ENCODE results near the gene SLC19A1.

Gene SLC19A1

DNA sequence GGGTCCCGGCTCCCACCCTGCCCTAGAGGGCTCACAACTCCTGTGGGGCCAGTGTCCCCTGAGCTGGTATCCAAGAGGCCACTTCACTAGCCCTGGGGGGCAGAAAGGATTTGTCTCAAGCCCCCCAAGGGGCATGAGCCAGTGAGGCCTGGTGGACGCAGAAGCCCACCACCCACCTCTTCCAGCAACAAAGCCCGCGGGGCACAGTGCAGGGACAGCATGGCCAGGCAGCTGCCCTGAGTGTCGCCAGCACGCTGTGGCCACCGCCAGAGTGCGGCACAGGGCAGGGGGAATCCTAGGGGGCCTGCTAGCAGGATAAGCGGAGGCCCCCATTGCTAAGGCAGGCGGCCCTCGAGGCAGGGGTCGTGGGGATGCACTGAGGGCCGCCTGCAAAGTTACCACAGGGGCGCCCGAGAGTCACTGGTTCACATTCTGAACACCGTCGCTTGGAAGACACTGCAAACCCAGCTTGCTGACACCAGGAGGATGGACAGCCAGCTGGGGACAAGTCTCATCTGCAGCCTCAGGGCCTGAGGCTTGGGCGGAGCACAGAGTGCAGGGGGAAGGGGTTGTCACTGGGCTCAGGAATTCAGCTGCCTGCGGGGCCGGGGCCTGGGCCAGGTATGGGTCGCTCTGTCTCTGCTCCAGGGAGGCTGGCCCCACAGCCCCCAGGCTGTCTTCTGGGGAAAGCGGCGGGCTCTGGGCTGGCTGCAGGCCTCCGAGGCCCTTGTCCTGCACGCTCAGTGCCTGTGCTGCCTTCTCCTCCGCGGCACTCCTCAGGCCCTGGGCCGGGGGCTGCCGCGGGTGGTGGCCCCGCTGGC, 26.8 kb downstream of the SLC19A1 start:
- DNase-seq = no peak

DNA sequence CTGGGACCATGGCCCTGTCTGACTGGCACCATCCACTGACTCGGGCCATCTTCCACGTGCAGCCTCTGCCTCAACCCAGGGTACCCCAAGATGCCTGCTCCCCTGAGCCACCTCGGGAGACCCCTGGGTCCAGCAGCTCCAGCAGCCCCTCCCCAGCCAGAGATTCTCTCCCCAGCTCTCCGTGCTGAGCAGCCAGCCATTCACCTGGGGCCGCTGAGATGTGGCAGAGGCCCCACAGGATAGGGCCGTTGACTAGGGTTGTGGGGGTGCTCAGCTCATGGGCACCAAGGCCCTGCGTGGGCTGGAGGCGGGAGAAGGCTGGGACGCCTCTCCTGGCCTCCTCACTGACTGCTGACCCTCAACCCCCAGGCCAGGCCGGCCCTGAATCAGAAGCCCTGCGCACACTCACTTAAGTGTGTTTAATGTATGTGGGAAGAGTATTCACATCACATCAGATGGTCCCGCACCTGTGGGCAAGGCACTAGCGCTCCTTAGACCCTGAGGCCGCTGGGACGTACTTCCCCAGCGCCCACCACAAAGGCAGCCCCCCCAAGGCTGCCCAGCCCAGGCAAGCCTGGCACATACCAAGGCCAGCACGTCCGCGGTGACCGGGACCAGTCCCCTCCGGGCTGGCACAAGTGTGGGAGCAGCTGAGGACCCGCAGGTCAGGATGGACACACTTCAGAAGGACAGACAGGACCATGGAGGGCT, 27.8 kb downstream of the SLC19A1 start:
- no peak for DNase-seq

DNA sequence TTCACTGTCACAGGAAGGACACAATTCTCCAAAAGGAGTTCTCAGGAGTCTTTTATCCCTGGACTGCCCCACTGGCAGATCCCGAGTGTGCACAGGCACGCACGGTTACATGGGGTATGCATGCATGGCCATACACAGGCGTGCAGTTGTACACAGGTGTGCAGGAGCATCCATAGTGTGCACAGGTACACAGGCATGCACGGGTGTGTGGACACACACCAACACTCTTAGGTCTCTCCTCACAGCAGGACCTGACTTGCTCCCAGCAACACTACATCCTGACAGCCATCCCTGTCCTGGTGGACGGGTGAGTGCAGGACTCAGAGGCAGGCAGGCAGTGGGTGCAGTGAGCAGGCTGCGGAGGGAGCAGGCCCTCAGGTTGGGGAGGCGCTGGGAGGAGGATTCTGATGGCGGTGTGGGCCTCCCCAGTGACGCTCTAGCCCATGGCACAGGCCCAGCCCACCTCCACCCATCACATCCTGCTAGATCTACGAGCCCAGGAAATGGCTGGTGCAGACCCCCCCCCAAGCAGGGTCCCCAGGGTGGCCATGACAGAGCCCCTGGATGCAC, 28.4 kb downstream of the SLC19A1 start:
- no peak for DNase-seq

DNA sequence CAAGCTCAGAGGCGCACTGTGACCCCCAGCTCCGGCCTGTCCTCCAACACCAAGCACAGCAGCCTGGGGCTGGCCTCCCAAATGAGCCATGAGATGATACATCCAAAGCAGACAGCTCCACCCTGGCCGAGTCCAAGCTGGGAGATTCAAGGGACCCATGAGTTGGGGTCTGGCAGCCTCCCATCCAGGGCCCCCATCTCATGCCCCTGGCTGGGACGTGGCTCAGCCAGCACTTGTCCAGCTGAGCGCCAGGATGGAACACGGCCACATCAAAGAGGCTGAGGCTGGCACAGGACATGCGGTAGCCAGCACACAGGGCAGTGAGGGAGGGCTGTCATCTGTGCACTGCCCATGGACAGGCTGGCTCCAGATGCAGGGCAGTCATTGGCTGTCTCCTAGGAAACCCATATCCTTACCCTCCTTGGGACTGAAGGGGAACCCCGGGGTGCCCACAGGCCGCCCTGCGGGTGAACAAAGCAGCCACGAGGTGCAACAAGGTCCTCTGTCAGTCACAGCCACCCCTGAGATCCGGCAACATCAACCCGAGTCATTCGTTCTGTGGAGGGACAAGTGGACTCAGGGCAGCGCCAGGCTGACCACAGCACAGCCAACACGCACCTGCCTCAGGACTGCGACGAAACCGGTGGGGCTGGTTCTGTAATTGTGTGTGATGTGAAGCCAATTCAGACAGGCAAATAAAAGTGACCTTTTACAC, 29.1 kb downstream of the SLC19A1 start:
- DNase-seq = no peak

DNA sequence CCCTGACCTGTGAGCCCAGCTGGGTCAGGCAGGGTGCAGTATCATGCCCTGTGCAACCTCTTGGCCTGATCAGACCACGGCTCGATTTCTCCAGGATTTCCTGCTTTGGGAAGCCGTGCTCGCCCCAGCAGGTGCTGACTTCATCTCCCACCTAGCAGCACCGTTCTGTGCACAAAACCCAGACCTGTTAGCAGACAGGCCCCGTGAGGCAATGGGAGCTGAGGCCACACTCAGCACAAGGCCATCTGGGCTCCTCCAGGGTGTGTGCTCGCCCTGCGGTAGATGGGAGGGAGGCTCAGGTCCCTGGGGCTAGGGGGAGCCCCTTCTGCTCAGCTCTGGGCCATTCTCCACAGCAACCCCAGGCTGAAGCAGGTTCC, 29.6 kb downstream of the SLC19A1 start:
- no peak for DNase-seq

DNA sequence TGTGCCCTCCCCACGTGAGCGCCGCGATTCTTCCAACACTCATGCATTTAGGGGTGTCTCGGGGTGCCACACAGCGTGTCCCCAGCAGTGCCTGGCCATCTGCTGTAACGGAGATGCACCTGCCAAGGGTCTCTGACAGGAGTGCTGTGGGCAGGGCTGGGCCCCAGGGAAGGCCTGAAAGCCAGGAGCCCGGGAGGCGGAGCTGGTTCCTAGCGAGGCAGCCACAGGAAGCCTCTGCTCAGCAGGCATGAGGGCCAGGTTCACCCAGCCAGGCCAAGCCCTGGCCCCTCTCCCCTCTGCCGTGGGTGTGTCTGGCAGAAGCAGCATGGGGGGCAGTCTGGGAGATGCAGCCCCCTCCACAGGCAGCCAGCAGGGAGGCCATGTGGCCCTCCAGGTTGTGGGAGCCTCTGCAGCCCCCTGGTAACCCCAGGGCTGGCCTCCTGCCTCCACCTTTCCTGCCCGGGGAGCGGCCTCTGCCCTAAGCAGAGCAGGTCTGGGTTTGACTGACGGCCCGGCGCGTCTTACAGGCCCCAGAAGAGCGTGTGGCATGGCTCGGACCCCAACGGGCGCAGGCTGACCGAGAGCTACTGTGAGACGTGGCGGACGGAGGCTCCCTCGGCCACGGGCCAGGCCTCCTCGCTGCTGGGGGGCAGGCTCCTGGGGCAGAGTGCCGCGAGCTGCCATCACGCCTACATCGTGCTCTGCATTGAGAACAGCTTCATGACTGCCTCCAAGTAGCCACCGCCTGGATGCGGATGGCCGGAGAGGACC, 30.4 kb downstream of the SLC19A1 start:
- DNase-seq = no peak

DNA sequence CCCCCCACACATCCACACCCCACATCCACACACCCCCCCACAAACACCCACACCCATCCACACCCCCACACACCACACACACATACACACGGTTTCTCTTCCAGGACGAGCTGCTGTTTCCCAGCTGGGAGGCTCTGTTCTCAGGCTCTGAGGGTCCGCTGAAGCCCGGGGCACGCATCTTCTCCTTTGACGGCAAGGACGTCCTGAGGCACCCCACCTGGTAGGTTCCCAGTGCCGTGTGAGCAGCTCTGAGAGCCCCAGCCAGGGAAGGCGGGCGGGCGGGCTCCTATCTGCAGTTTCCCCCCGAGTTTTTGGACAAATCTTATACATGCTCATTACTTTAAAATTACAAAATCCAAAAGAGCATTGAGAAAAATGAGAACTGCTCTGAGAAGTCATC, 31.2 kb downstream of the SLC19A1 start:
- DNase-seq = no peak

DNA sequence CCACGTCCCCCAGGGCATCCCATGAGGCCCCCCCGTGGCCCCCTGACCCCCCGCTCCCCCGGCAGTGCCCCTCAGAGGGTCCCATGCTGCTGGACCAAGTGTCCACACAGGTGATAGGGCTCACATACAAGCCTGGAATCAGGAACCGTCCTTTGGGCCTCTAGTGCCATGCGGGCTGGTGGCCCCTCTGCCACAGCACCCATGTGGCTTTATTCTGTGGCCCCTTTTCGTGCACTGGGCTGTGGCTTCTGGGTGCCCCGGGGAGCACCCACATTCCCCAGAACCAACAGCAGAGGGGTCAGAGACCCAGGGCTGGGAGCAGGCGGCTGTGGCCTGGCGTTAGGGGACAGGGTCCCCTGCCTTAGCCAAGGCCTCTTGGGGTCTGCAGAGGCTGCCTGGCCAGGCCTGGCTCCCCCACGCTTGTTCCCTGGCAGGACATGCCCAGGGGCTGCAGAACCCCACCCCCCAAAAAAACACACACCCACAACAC, 31.7 kb downstream of the SLC19A1 start:
- DNase-seq = no peak

DNA sequence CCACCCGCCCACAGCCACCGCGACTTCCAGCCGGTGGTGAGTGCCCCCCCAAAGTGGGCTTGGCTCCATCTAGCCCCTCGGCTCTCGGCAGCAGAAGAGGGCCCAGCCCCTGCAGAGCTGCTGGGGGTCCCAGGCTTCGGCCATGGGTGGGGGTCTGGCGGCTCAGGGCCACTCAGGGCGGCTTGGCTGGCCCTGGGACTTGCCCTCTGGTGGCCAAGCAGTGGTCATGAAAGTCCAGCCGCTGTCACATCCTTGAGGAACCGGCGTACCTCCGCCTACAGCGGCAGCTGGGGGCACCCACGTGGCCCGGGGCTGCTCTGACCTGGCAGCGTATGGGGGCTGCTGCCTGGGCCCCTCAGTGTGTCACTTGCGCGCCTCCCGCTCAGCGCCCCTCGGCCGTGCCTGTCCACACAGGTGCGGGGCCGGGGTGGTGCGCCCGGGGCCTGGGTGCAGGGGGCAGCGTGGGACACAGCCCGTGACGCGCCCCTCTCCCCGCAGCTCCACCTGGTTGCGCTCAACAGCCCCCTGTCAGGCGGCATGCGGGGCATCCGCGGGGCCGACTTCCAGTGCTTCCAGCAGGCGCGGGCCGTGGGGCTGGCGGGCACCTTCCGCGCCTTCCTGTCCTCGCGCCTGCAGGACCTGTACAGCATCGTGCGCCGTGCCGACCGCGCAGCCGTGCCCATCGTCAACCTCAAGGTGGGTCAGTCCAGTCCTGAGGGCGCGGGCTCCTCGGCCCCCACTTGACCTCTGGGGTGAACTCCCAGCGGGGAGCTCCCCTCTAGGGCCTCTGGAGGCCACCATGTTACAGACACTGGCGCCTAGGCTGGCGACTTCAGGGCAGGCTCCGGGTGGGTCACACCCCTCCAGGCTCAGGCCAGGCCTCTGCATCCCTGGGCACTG, 32.4 kb downstream of the SLC19A1 start:
- peak in 1 of 2 experiments; percentile 55 for DNase-seq

DNA sequence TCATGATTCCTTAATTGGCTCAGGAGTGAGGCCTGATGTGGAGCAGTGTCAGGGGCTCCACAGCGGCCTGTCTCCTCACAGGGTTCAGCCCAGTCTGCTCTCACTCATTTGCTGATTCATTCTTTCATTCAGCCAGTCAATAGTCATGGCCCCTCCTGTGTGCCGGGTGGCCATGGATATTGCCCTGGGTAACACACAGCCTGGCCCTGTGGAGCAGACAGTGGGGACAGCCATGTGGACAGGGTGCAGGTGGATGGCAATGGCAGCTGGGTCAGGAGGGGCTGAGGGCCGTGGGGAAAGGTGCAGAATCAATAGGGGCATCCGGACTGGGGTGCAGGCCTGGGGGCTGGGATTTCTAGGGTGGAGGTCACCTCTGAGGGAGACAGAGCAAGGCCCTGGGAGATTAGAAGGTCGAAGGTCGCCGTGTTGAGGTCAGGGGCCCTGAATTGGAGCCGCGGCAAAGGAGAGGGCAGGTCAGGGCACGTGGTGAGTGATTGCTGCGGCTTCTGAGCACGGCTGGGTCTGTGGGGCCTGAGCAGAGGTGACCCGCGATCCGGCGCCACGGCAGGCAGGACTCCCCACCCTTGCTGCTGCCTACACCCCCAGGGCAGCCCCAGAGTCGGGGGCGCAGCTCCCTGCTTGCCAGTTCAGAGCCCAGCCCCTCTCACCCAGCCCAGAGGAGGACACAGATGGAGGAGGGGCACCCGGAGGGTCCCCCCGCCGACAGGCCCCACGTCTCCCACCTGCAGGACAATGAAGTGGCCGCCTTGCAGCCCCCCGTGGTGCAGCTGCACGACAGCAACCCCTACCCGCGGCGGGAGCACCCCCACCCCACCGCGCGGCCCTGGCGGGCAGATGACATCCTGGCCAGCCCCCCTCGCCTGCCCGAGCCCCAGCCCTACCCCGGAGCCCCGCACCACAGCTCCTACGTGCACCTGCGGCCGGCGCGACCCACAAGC, 33.4 kb downstream of the SLC19A1 start:
- DNase-seq = no peak

DNA sequence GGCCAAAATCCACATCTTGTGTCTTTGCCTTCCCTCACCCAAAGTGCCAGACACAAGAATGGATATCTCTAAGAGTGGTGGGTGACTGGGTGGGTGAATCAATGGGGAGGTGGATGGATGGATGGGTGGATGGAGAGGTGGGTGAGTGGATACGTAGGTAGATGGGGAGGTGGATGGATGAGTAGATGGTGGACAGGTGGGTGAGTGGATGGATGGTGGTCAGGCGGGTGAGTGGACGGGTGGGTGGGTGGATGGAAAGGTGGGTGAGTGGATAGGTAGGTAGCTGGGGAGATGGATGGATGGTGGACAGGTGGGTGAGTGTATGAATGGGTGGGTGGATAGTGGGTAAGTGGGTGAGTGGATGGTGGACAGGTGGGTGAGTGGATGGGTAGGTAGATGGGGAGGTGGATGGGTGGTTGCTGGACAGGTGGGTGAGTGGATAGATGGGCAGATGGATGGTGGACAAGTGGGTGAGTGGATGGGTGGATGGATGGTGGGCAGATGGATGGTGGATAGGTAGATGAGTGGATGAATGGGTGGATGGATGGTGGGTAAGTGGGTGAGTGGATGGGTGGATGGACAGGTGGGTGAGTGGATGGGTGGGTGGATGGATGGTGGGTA, 34.2 kb downstream of the SLC19A1 start:
- DNase-seq = no peak

DNA sequence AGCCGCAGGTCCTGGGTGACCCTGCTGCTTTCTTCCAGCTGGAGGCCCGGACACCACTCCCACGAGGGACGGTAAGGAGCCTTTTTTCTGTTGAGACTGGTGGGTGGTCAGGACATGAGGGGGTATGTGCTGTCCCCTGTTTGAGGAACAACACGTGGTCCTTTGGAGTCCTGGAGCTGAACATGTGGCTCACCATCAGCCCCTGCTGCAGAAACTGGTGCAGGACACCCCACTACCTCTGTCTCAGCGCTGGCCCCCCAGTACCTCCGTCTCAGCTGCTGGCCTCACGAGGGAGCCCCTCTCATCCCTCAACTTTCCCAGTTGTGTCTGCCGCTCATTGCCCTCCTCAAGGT, 34.7 kb downstream of the SLC19A1 start:
- no peak for DNase-seq

DNA sequence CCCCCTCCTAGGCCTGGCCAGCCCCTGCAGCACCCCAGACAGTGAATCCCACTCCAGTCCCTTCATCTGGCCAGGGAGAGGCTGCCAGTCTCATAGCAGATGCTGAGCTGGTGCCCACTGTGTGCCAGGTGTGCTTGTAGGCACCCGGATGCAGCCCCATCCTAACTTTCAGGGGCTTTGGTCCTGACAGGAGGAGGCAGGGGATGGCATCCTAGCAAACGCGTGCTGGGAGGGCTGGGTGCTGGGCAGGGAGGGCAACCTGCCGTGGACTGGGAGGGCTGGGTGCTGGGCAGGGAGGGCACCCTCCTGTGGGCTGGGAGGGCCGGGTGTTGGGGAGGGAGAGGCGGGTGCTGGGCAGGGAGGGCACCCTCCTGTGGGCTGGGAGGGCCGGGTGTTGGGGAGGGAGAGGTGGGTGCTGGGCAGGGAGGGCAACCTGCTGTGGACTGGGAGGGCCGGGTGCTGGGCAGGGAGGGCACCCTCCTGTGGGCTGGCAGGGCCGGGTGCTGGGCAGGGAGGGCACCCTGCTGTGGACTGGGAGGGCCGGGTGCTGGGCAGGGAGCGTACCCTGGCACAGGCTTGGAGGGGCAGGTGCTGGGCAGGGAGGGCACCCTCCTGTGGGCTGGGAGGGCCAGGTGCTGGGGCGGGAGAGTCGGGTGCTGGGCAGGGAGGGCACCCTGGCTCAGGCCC, 35.3 kb downstream of the SLC19A1 start:
- no peak for DNase-seq

DNA sequence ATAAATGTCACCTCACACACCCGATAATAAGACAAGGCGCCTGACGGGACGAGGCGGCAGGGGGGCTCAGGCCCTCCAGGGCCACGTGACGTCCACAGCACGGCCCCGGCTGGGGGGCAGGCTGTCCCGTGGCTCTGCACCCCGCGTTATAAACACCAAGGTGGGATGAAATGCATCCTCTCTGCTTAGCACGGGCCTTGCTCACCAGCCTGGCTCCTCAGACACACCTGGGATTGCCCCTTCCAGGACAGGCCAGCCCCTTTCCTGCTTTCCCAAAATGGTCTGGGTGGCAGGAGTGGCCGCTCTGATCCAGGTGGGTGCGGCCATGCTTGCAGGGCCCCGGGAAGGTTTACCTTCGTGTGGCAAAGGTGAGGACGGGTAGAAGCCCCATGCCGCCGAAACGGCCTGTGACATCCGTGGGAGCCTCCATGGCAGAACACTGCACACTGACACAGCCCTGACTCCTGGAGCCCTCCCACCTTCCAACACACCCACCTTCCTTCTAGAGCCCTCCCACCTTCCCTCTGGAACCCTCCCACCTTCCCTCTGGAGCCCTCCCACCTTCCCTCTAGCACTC, 35.9 kb downstream of the SLC19A1 start:
- no peak for DNase-seq

DNA sequence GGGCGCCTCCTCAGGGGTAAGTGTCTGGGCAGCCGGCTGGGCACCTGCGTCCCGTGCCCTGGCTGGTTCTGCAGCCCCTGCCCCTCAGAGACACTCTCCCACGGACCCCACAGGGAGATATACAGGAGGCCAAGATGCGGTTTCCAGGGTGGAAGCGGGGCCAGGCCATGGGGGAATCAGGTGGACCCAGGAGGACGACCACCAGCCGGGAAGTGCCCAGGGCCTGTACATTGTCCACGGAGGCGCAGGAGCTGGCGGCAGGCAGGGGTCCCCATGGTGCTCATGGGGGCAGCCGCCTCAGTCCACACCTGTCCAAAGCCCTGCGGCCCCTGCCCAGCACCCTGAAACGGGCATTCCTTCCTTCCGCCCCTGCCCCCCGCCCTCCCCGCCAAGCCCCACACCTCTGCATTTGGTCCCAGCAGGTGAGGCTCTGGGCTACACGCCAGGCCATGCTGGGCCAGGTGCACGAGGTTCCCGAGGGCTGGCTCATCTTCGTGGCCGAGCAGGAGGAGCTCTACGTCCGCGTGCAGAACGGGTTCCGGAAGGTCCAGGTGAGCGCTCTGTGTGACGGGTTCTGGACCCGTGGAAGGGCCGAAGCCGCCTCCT, 36.7 kb downstream of the SLC19A1 start:
- DNase-seq = no peak

DNA sequence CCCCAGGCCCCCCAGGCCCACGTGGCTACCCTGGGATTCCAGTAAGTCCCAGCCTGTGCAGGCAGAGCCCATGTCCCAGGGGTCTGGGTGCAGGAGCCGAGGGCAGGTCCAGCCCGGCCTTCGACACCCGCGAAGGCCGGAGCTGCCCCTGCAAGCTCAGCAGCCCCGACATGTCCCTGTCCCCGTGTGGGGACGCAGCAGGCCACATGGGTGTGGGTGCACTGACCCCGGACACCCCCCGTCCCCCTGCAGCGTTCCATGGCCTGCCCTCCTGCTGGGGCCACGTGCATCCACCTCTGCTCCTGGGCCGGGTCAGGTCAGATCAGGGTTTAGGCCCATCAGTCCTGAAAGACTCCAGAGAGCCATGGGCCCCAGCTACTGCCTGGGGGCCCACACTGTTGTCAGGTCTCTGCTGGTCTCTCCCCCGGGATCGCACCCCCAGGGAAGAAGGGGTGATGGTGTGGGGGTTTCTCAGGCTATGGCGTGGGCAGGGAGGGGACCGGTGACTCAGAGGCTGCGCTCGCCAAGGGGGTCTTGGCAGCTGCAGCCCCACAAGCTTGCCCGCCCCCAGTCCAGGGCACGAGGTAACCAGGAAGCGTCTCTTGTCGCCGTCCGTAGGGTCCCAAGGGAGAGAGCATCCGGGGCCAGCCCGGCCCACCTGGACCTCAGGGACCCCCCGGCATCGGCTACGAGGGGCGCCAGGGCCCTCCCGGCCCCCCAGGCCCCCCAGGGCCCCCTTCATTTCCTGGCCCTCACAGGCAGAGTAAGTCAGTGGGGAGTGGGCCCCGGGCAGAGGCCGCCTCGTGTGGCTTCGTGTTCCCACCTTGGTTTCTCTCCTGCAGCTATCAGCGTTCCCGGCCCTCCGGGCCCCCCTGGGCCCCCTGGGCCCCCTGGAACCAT, 37.5 kb downstream of the SLC19A1 start:
- DNase-seq = no peak

DNA sequence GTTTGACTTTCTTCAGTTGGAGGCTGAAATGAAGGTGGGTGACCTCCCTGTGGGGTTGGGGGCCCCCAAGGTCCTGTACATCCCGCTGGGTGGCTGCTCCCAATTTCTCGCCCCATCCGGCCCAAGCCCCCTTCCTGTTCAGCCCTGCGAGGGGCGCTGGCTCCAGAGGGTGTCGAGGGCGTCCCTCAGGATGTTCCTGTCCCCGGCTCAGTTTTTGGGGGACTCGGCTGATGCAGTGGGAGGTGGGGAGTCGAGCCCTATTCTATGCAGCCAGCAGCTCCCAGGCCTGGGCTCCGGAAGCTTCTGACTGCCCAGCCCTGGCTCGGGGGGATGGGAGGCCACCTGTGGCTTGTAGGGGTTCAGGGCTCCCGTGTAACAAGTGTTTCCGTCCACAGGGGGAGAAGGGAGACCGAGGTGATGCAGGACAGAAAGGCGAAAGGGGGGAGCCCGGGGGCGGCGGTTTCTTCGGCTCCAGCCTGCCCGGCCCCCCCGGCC, 38.2 kb downstream of the SLC19A1 start:
- DNase-seq = no peak
